Spleen (tissue), 7 donors: Measurements from ENCODE around the gene SPATA6L.

ENCODE experiments used
- POLR2A ChIP-seq, 3 donors: fragments of 450-650 bp; IDR thresholded peaks; one replicate each; pipeline ENCODE4 v1.5.1; 2017; ENCODE audit warnings: antibody characterized with exemption in 3 of 3, mild to moderate bottlenecking in 1 of 3
- POLR2AphosphoS5 ChIP-seq, 3 donors: sonication (generic); formaldehyde crosslinking; IDR thresholded peaks; one replicate each; pipeline ENCODE4 v1.5.1; 2017; ENCODE audit warnings: antibody characterized with exemption in 3 of 3
- TF ChIP-seq, protein P1 (sequence below), 11 experiments: fragments of 200-600 bp in 7 of 11; fragments of 450-650 bp in 4 of 11; sonication (generic) in 4 of 11; IDR thresholded peaks in 8 of 11; conservative IDR thresholded peaks in 3 of 11; 1 replicate in 7 of 11; 2 replicates in 4 of 11; pipeline versions ENCODE4 v1.4.0 to v1.8.0; 2016 to 2021; ENCODE audit warnings: antibody characterized with exemption in 11 of 11, inconsistent platforms in 4 of 11, mild to moderate bottlenecking in 1 of 11
- donor health status: DM: no; HTN: no; CAD: no; lungs with moderate emphysema.
- donor health status: DM: no; HTN: no; CAD: no.
- donor health status: DM: no; HTN: no; CAD: no.

DNA sequence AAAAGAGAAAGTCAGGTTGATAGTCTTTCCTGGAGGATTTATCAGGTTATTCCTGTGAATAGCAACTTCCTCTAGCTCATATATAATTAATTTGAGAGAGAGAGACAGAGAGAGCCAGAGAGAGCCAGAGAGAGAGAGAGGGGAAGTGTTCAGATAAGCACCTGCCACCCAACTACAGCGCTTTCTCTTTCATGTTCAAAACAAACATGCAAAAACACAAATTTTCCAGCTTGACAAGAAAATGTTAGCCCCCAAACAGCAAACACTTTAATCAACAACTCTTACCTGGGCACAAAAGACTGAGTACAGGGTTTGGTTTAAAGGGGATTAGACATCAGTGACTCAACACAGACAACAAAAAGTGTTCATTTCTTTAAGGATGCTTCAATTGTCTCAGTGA lies 65.9 kb downstream of the SPATA6L start:
- TF ChIP-seq, protein P1, sequence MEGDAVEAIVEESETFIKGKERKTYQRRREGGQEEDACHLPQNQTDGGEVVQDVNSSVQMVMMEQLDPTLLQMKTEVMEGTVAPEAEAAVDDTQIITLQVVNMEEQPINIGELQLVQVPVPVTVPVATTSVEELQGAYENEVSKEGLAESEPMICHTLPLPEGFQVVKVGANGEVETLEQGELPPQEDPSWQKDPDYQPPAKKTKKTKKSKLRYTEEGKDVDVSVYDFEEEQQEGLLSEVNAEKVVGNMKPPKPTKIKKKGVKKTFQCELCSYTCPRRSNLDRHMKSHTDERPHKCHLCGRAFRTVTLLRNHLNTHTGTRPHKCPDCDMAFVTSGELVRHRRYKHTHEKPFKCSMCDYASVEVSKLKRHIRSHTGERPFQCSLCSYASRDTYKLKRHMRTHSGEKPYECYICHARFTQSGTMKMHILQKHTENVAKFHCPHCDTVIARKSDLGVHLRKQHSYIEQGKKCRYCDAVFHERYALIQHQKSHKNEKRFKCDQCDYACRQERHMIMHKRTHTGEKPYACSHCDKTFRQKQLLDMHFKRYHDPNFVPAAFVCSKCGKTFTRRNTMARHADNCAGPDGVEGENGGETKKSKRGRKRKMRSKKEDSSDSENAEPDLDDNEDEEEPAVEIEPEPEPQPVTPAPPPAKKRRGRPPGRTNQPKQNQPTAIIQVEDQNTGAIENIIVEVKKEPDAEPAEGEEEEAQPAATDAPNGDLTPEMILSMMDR (IDR thresholded peaks at IDR 0.05 in 8 of 11, conservative IDR thresholded peaks at IDR 0.05 in 3 of 11) = no peak
- no peak for TF ChIP-seq POLR2A (IDR thresholded peaks at IDR 0.05)
- TF ChIP-seq POLR2AphosphoS5 (IDR thresholded peaks at IDR 0.05) = no peak
